ENCODE data around the gene C1QTNF5.
A peak's percentile ranks its signal among the peaks of the same experiment; 100 is the strongest.

The C1QTNF5 gene

GRCh38 chr11:119365071-119365591, 24.4 kb upstream of the C1QTNF5 start:
- no peak overlapping the region for H3K27ac ChIP-seq
- TF ChIP-seq ZFX (IDR thresholded peaks at IDR 0.05; ENCODE audit: borderline replicate concordance) (no peak), CTCF (IDR thresholded peaks at IDR 0.05) (no peak)

GRCh38 chr11:119363851-119364590, 23.3 kb upstream of the C1QTNF5 start:
- no peak overlapping the region for H3K27ac ChIP-seq
- no peak for TF ChIP-seq ZFX (IDR thresholded peaks at IDR 0.05; ENCODE audit: borderline replicate concordance)
- TF ChIP-seq CTCF (IDR thresholded peaks at IDR 0.05) = no peak

GRCh38 chr11:119363081-119363850, 22.6 kb upstream of the C1QTNF5 start:
- H3K27ac ChIP-seq = no peak overlapping the region
- no peak for TF ChIP-seq ZFX (IDR thresholded peaks at IDR 0.05; ENCODE audit: borderline replicate concordance)
- no peak for TF ChIP-seq CTCF (IDR thresholded peaks at IDR 0.05)

GRCh38 chr11:119362741-119363080, 22.0 kb upstream of the C1QTNF5 start:
- no peak for TF ChIP-seq ZFX (IDR thresholded peaks at IDR 0.05; ENCODE audit: borderline replicate concordance)
- no peak for TF ChIP-seq CTCF (IDR thresholded peaks at IDR 0.05)
- no peak overlapping the region for H3K27ac ChIP-seq

- H3K27ac ChIP-seq = peak overlapping the region; percentile 82
- TF ChIP-seq ZFX (IDR thresholded peaks at IDR 0.05; ENCODE audit: borderline replicate concordance) = no peak
- TF ChIP-seq CTCF (IDR thresholded peaks at IDR 0.05) = no peak
These were observed 21.4 kb upstream of the C1QTNF5 start for GRCh38 chr11:119361941-119362725.

GRCh38 chr11:119361056-119361787, 20.5 kb upstream of the C1QTNF5 start:
- peak overlapping the region; percentile 82 for H3K27ac ChIP-seq
- TF ChIP-seq CTCF (IDR thresholded peaks at IDR 0.05) = no peak
